HepG2 (cell line): Measurements from ENCODE around the gene MYH10.

Source experiments
- BATF2 ChIP-seq: sonication (generic); formaldehyde crosslinking; IDR thresholded peaks from 2 replicates; pipeline ENCODE4 v1.8.0; 2022; ENCODE audit warnings: mild to moderate bottlenecking, missing genetic modification reagents, moderate library complexity
- CBX2 ChIP-seq, 2 experiments: fragments of 200-600 bp in 1 of 2; sonication (generic); formaldehyde crosslinking in 1 of 2; IDR thresholded peaks; 2 replicates each; pipeline versions ENCODE4 v1.7.0 to v1.8.1; 2018 to 2022; ENCODE audit warnings: low read depth in 2 of 2, low read length in 1 of 2, mild to moderate bottlenecking in 1 of 2, missing genetic modification reagents in 1 of 2
- CTCF ChIP-seq: sonication (generic); formaldehyde crosslinking; IDR thresholded peaks from 2 replicates; pipeline ENCODE4 v1.5.0; 2020; ENCODE audit warnings: mild to moderate bottlenecking, missing genetic modification reagents, moderate library complexity
- MAZ ChIP-seq, 2 experiments: sonication (generic) in 1 of 2; formaldehyde crosslinking in 1 of 2; IDR thresholded peaks; 2 replicates each; pipeline versions ENCODE4 v1.5.0 to v1.6.1; 2012 to 2020; ENCODE audit warnings: low read depth in 2 of 2, mild to moderate bottlenecking in 2 of 2, borderline replicate concordance in 1 of 2, improper control_type of control experiment in 1 of 2, low read length in 1 of 2, missing genetic modification reagents in 1 of 2, moderate library complexity in 1 of 2
- NR2C2 ChIP-seq: sonication (generic); formaldehyde crosslinking; IDR thresholded peaks from 2 replicates; pipeline ENCODE4 v1.4.0; 2020; ENCODE audit warnings: missing genetic modification reagents, mild to moderate bottlenecking, moderate library complexity, borderline replicate concordance
- POLR2AphosphoS5 ChIP-seq: IDR thresholded peaks from 2 replicates; pipeline ENCODE4 v1.6.1; 2012; ENCODE audit warnings: low read depth, low read length
- SAFB2 ChIP-seq: sonication (generic); formaldehyde crosslinking; IDR thresholded peaks from 2 replicates; pipeline ENCODE4 v1.5.1; 2020; ENCODE audit warnings: missing genetic modification reagents, low read depth, mild to moderate bottlenecking, borderline replicate concordance
- ZBTB2 ChIP-seq: sonication (generic); formaldehyde crosslinking; IDR thresholded peaks from 2 replicates; pipeline ENCODE4 v1.8.0; 2022; ENCODE audit warnings: low read depth, missing genetic modification reagents
- ZNF143 ChIP-seq: sonication (generic); formaldehyde crosslinking; IDR thresholded peaks from 2 replicates; pipeline ENCODE4 v1.4.0; 2020; ENCODE audit warnings: missing genetic modification reagents
- ZNF691 ChIP-seq: sonication (generic); formaldehyde crosslinking; IDR thresholded peaks from 2 replicates; pipeline ENCODE4 v1.4.0; 2020; ENCODE audit warnings: missing genetic modification reagents, low read depth, mild to moderate bottlenecking, borderline replicate concordance
- ZNF7 ChIP-seq: IDR thresholded peaks from 2 replicates; pipeline ENCODE4 v1.6.1; 2016; ENCODE audit warnings: missing biosample characterization, missing genetic modification reagents
- ZNF766 ChIP-seq: sonication (generic); formaldehyde crosslinking; IDR thresholded peaks from 2 replicates; pipeline ENCODE4 v1.5.0; 2020; ENCODE audit warnings: missing genetic modification reagents, borderline replicate concordance

GRCh38 chr17:8441690-8442089 is 188.8 kb downstream of the MYH10 start:
- TF ChIP-seq CTCF (CRISPR knock-in tag) (no peak), NR2C2 (CRISPR knock-in tag) (no peak), MAZ (IDR thresholded peaks at IDR 0.05; ENCODE audit: borderline replicate concordance, low read depth, low read length) (no peak), MAZ (CRISPR knock-in tag; IDR thresholded peaks at IDR 0.05; ENCODE audit: low read depth) (no peak), CBX2 (IDR thresholded peaks at IDR 0.05; ENCODE audit: low read depth, low read length) (no peak), CBX2 (CRISPR knock-in tag; IDR thresholded peaks at IDR 0.05; ENCODE audit: low read depth) (no peak), ZNF691 (CRISPR knock-in tag) (no peak), ZNF766 (CRISPR knock-in tag) (no peak), ZNF7 (CRISPR knock-in tag) (no peak), POLR2AphosphoS5 (no peak), SAFB2 (CRISPR knock-in tag) (no peak), ZBTB2 (no peak), BATF2 (CRISPR knock-in tag) (no peak), ZNF143 (CRISPR knock-in tag) (no peak)
